ENCODE data around the gene HOXC4.
"Not testable (repeated sequence)": the region's sequence is repeated elsewhere in the genome, so short reads cannot be mapped to it uniquely, and the experiment has no call there.

The HOXC4 gene

DNA sequence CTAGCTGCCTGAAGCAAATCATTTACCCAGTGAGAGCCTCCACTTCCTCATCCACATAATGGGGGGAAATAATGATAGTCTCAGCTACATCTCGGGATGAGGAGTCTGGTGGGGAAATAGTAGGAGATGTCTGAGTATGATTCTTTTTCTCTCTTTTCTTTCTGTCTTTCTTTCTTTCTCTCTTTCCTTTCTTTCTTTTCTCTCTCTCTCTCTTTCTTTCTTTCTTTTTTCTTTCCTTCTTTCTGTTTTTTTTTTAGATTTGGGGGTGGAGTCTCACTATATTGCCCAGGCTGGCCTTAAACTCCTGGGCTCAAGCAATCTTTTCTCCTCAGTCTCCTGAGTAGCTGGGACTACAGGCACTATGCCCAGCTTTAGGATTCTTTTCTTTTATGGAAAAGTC, 12.8 kb downstream of the HOXC4 start:
- peak overlapping the region in 1 of 3 experiments; percentile 35 for H3K27ac Mint-ChIP-seq
- peaks cover 47% of the 10 kb centered on the region for H3K4me1 Mint-ChIP-seq
- H3K4me3 Mint-ChIP-seq: no peak overlapping the region
- peaks cover 9% of the 10 kb centered on the region for H3K27me3 Mint-ChIP-seq (ENCODE audit: low read depth)
- TF ChIP-seq, protein P1, sequence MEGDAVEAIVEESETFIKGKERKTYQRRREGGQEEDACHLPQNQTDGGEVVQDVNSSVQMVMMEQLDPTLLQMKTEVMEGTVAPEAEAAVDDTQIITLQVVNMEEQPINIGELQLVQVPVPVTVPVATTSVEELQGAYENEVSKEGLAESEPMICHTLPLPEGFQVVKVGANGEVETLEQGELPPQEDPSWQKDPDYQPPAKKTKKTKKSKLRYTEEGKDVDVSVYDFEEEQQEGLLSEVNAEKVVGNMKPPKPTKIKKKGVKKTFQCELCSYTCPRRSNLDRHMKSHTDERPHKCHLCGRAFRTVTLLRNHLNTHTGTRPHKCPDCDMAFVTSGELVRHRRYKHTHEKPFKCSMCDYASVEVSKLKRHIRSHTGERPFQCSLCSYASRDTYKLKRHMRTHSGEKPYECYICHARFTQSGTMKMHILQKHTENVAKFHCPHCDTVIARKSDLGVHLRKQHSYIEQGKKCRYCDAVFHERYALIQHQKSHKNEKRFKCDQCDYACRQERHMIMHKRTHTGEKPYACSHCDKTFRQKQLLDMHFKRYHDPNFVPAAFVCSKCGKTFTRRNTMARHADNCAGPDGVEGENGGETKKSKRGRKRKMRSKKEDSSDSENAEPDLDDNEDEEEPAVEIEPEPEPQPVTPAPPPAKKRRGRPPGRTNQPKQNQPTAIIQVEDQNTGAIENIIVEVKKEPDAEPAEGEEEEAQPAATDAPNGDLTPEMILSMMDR (IDR thresholded peaks at IDR 0.05; ENCODE audit: unreplicated experiment in 3 of 3): no peak
- H3K9me3 Mint-ChIP-seq: no peaks in the 10 kb centered on the region
- peaks cover 56% of the 10 kb centered on the region for H3K36me3 Mint-ChIP-seq (ENCODE audit: low read depth)

DNA sequence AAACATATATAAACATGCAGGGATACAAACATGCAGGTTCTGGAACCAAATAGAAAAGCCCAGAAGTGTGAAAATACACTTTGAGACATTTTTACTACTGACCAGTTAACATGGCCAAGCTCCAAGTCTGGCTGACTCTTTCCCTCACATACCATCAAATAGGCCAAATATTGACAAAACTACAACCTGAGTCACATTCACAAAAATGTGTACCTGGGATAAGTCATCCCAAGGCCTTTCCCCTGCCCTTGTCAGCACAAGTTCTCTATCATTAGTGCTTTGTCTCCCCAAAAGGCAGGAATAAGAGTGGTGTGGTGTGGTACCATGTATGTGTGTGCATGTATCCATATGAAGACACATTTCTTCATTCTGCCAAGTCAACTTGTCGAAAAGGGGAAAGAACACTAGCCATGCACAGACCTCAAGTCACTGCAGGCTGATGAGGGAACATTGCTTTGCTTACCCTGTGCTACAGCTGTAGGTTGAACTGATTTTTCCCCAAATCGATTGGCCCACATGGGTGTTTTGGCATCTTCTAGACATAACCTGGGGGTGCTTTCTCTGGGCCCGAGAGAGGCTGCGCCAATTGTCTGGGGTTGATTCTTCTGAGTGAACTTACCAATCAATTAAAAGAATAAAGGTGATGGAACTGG, 14.9 kb downstream of the HOXC4 start:
- Mint-ChIP-seq H3K4me1 (peaks cover 36% of the 10 kb centered on the region), H3K27me3 (ENCODE audit: low read depth) (peaks cover 9% of the 10 kb centered on the region), H3K36me3 (ENCODE audit: low read depth) (peaks cover 45% of the 10 kb centered on the region), H3K27ac (peak overlapping the region in 2 of 3 experiments; percentile 59 to 82), H3K9me3 (no peaks in the 10 kb centered on the region), H3K4me3 (no peak overlapping the region)
- TF ChIP-seq, protein P1 (IDR thresholded peaks at IDR 0.05; ENCODE audit: unreplicated experiment in 3 of 3): no peak

DNA sequence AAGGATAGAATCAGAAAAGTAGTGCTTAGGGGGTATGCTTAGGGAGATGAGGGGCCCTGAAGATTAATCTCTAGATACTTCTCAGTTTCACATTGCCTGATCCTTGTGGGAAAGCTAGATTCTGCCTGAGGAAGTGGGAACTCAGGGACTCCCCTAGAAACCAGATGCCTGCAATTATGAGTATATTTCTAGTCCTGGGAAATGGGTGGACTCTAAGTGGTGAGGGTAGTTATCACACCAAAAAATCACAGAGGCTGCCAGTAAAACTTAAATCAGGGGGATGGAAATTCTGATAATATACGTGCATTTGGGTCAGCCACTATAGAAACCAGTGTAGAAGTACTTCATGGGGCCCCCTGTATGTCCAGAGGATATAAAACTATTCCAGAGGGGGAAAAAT, 18.3 kb downstream of the HOXC4 start:
- TF ChIP-seq, protein P1 (IDR thresholded peaks at IDR 0.05; ENCODE audit: unreplicated experiment in 3 of 3): no peak
- Mint-ChIP-seq H3K27me3 (ENCODE audit: low read depth) (peaks cover 9% of the 10 kb centered on the region), H3K36me3 (ENCODE audit: low read depth) (peaks cover 37% of the 10 kb centered on the region), H3K27ac (no peak overlapping the region), H3K4me1 (peaks cover 40% of the 10 kb centered on the region), H3K4me3 (no peak overlapping the region), H3K9me3 (no peaks in the 10 kb centered on the region)

DNA sequence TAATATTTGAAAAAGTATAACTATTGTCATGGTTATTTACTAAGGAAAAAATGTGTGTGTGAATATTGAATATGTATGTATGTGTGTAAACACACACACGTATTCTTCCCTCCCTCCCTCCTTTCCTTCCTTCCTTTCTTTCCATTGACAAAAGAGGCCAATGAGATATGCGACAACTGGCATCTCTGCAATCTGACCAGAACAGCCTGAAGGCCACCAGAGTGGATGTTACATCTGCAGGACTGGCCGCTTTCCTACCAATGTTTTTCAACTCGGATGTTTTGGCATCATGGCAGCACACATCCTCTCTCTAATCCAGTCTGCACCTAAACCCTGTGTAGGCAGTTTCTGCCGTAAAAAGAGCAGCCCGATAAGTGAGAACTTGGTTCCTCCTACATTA, 20.7 kb downstream of the HOXC4 start:
- Mint-ChIP-seq H3K4me1 (peaks cover 43% of the 10 kb centered on the region), H3K27ac (peak overlapping the region in 1 of 3 experiments; percentile 69)

GRCh38 chr12:54075409-54075808, 21.8 kb downstream of the HOXC4 start:
- Mint-ChIP-seq H3K9me3 (no peaks in the 10 kb centered on the region), H3K27me3 (ENCODE audit: low read depth) (peaks cover 9% of the 10 kb centered on the region), H3K27ac (peak overlapping the region; percentile 49 to 79 (median 63)), H3K36me3 (ENCODE audit: low read depth) (peaks cover 17% of the 10 kb centered on the region), H3K4me3 (no peak overlapping the region), H3K4me1 (peaks cover 53% of the 10 kb centered on the region)
- TF ChIP-seq, protein P1 (IDR thresholded peaks at IDR 0.05; ENCODE audit: unreplicated experiment in 3 of 3): no peak

More for the DNA sequence above, 20.7 kb downstream of the HOXC4 start:
- Mint-ChIP-seq H3K9me3 (no peaks in the 10 kb centered on the region), H3K36me3 (ENCODE audit: low read depth) (peaks cover 23% of the 10 kb centered on the region), H3K27me3 (ENCODE audit: low read depth) (peaks cover 9% of the 10 kb centered on the region), H3K4me3 (no peak overlapping the region)
- TF ChIP-seq, protein P1 (IDR thresholded peaks at IDR 0.05; ENCODE audit: unreplicated experiment in 3 of 3): no peak

GRCh38 chr12:54075974-54076373, 22.3 kb downstream of the HOXC4 start:
- no peak overlapping the region for H3K4me3 Mint-ChIP-seq
- no peaks in the 10 kb centered on the region for H3K9me3 Mint-ChIP-seq
- TF ChIP-seq, protein P1 (IDR thresholded peaks at IDR 0.05; ENCODE audit: unreplicated experiment in 3 of 3): no peak
- H3K27ac Mint-ChIP-seq: peak overlapping the region in 2 of 3 experiments; percentile 79 to 83
- peaks cover 59% of the 10 kb centered on the region for H3K4me1 Mint-ChIP-seq
- H3K27me3 Mint-ChIP-seq (ENCODE audit: low read depth): peaks cover 5% of the 10 kb centered on the region
- H3K36me3 Mint-ChIP-seq (ENCODE audit: low read depth): peaks cover 13% of the 10 kb centered on the region

DNA sequence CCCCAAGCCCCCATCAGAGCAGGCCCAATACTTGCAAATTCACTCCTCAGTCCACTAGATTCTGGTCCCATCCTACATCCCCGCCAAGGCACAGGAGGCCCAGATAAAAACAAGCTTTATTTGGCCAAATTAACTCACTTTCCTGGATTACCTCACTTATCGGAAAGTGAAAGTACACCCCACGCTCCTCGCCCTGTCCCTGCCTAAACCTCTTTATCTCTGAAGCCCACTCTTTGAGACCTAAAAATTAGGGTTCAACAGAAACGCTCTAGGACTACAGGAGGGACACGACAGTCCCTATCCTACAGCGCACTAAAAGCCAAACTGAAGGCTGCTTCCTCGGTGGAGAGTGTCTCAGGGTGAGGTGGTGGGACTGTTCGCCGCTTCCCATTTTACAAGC, 24.2 kb downstream of the HOXC4 start:
- not testable (repeated sequence) for H3K27me3 Mint-ChIP-seq (ENCODE audit: low read depth); H3K9me3 Mint-ChIP-seq
- Mint-ChIP-seq H3K4me1 (peaks cover 66% of the 10 kb centered on the region), H3K4me3 (peak overlapping the region; percentile 41 to 71 (median 57)), H3K36me3 (ENCODE audit: low read depth) (peaks cover 13% of the 10 kb centered on the region), H3K27ac (peak overlapping the region; percentile 48 to 100 (median 99))

GRCh38 chr12:54079115-54079514, 25.5 kb downstream of the HOXC4 start:
- peak overlapping the region; percentile 99 to 100 (median 99) for H3K27ac Mint-ChIP-seq
- peak overlapping the region; percentile 83 to 85 (median 84) for H3K4me3 Mint-ChIP-seq
- not testable (repeated sequence) for H3K9me3 Mint-ChIP-seq; H3K27me3 Mint-ChIP-seq (ENCODE audit: low read depth); H3K36me3 Mint-ChIP-seq (ENCODE audit: low read depth)
- peaks cover 78% of the 10 kb centered on the region for H3K4me1 Mint-ChIP-seq
